ENCODE measurements around the gene CCL4. TPM values are rescaled to one million over a fixed set of nuclear protein-coding genes. Genes with fewer than 3 reads are reported as not detected.

The CCL4 gene
- total RNA-seq, 1 experiment from 2014 or later = 0.51 TPM

- ChIA-PET CTCF (no interaction called here), POLR2A (no interaction called here)
- ATAC-seq (no peak), DNase-seq (ENCODE audit: low read depth, low spot score) (no peak)
- intact Hi-C loops (cut with micrococcal nuclease; ENCODE audit: unreplicated experiment) (no loop called here), in situ Hi-C loops (cut with HindIII; ENCODE audit: low pct_unique_long_range_greater_than_20kb, low sequenced_read_pairs) (no loop called here)
- Histone ChIP-seq H3K4me1 (ENCODE audit: control insufficient read depth, insufficient read depth, low read length) (no peaks in the 10 kb centered on the region), H3K36me3 (ENCODE audit: control insufficient read depth, insufficient read depth, low read length) (no peaks in the 10 kb centered on the region), H3K27ac (ENCODE audit: low read length) (no peak overlapping the region), H3K9me3 (ENCODE audit: control insufficient read depth, insufficient read depth, low read depth, low read length) (no peaks in the 10 kb centered on the region), H3K27me3 (ENCODE audit: control insufficient read depth, insufficient read depth, low read length) (peaks cover 8% of the 10 kb centered on the region), H3K4me3 (ENCODE audit: low read depth in 2 of 2, low read length in 2 of 2) (no peak overlapping the region)
- no TSS peak for BruUV-seq (replicated peaks)
- TF ChIP-seq TCF7L2 (IDR thresholded peaks at IDR 0.05; ENCODE audit: low read depth, low read length) (no peak), CTCF (IDR thresholded peaks at IDR 0.05) (no peak), POLR2AphosphoS5 (IDR thresholded peaks at IDR 0.05; ENCODE audit: low read depth, low read length) (no peak), REST (IDR thresholded peaks at IDR 0.05; ENCODE audit: insufficient read depth in 1 of 2, low read depth in 2 of 2, low read length in 1 of 2) (no peak), SIN3A (IDR thresholded peaks at IDR 0.05; ENCODE audit: borderline replicate concordance, insufficient read depth, low read depth, low read length) (no peak)
These were observed 28.3 kb downstream of the CCL4 start for GRCh38 chr17:36131931-36132330.

- no peak overlapping the region for H3K4me3 ChIP-seq (ENCODE audit: low read depth in 2 of 2, low read length in 2 of 2)
- no peak overlapping the region for H3K27ac ChIP-seq (ENCODE audit: low read length)
- ATAC-seq = no peak
- H3K27me3 ChIP-seq (ENCODE audit: control insufficient read depth, insufficient read depth, low read length) = peaks cover 8% of the 10 kb centered on the region
- ChIA-PET POLR2A (no interaction called here), CTCF (no interaction called here)
- DNase-seq (ENCODE audit: low read depth, low spot score) = no peak
- H3K4me1 ChIP-seq (ENCODE audit: control insufficient read depth, insufficient read depth, low read length) = no peaks in the 10 kb centered on the region
- intact Hi-C loops (cut with micrococcal nuclease; ENCODE audit: unreplicated experiment) = no loop called here
- H3K9me3 ChIP-seq (ENCODE audit: control insufficient read depth, insufficient read depth, low read depth, low read length) = no peaks in the 10 kb centered on the region
- no TSS peak for BruUV-seq (replicated peaks)
- in situ Hi-C loops (cut with HindIII; ENCODE audit: low pct_unique_long_range_greater_than_20kb, low sequenced_read_pairs) = no loop called here
- H3K36me3 ChIP-seq (ENCODE audit: control insufficient read depth, insufficient read depth, low read length) = no peaks in the 10 kb centered on the region
- TF ChIP-seq TCF7L2 (IDR thresholded peaks at IDR 0.05; ENCODE audit: low read depth, low read length) = no peak
- TF ChIP-seq REST (IDR thresholded peaks at IDR 0.05; ENCODE audit: insufficient read depth in 1 of 2, low read depth in 2 of 2, low read length in 1 of 2) = no peak
- TF ChIP-seq CTCF (IDR thresholded peaks at IDR 0.05) = no peak
- no peak for TF ChIP-seq POLR2AphosphoS5 (IDR thresholded peaks at IDR 0.05; ENCODE audit: low read depth, low read length)
- TF ChIP-seq SIN3A (IDR thresholded peaks at IDR 0.05; ENCODE audit: borderline replicate concordance, insufficient read depth, low read depth, low read length) = no peak
These were observed 28.8 kb downstream of the CCL4 start for GRCh38 chr17:36132421-36132831.
